GM19240 (cell line): ENCODE measurements around the gene SGK1.
A peak's percentile ranks its signal among the peaks of the same experiment; 100 is the strongest.
"Not testable (repeated sequence)": the region's sequence is repeated elsewhere in the genome, so short reads cannot be mapped to it uniquely, and the experiment has no call there.

Experiments used
- DNase-seq: peaks from one replicate; pipeline ENCODE4 v3.0.0; 2011; ENCODE audit warnings: low spot score; ENCODE audit not compliant: insufficient read length

The SGK1 gene

DNA sequence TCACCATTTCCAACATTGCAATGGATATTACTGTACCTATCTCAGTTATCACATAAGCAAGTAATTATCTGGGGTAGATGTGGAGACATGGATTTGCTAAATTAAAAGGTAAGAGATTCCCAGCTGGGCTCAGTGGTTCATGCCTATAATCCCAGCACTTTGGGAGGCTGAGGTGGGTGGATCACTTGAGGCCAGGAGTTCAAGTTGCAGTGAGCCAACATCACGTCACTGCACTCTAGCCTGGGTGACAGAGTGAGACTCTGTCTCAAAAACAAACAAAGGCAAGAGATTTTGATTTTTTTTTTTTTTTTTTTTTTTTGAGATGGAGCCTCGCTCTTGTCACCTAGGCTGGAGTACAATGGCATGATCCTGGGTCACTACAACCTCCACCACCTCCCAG is 62.6 kb downstream of the SGK1 start:
- DNase-seq: not testable (repeated sequence)

DNA sequence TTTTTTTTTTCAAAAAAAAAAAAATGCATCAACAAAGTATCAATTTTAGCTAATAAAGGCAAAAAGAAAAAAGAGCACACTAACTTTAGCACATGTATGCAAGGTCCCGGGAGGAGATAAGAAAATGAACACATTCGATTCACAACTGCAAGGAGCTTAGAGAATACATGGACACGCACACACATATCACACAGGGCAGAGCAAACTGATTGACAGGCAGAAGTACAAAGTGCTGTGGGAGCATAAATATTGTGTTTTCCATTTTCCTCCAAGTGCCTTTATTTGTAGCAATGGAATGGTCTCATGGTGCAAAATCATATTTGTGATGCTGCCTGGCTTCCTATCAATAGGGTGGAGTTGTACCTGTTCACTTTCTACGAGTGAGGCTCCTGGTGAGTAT is 63.8 kb downstream of the SGK1 start:
- no peak for DNase-seq

- no peak for DNase-seq
Measured at GRCh38 chr6:134253681-134254080, 64.2 kb downstream of the SGK1 start.

DNA sequence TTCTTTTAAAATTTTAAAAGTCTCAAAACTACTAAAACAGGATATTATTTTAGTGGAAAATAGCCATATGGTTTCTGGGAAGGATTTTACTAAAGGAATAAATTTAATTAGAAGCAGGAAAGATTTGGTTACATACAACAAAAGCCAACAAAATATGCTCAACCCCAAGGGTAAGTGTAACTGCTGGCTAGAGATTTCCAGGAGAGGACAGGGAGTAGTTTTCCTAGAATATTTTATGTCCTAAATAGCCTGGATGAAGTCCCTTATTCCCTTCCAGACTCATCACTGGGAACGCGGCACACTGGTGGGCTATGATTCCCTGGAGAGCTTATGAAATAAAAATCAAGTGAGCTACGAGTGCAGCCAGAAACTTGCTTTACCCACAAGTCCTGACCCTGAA is 66.6 kb downstream of the SGK1 start:
- DNase-seq: no peak

DNA sequence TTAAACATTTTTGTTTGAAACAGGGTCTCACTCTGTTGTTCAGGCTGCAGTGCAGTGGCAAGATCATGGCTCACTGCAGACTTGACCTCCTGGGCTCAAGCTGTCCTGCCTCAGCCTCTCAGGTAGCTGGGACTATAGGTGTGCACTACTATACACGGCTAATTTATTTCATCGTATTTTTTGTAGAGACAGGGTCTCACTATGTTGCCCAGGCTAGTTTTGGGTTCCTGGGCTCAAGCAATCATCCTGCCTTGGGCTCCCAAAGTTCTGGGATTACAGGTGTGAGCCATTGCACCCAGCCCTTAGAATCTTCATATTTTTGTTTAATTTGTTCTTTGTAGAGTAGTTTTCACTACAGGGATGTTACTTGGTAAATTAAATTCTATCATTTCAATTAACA is 67.1 kb downstream of the SGK1 start:
- DNase-seq: no peak

DNA sequence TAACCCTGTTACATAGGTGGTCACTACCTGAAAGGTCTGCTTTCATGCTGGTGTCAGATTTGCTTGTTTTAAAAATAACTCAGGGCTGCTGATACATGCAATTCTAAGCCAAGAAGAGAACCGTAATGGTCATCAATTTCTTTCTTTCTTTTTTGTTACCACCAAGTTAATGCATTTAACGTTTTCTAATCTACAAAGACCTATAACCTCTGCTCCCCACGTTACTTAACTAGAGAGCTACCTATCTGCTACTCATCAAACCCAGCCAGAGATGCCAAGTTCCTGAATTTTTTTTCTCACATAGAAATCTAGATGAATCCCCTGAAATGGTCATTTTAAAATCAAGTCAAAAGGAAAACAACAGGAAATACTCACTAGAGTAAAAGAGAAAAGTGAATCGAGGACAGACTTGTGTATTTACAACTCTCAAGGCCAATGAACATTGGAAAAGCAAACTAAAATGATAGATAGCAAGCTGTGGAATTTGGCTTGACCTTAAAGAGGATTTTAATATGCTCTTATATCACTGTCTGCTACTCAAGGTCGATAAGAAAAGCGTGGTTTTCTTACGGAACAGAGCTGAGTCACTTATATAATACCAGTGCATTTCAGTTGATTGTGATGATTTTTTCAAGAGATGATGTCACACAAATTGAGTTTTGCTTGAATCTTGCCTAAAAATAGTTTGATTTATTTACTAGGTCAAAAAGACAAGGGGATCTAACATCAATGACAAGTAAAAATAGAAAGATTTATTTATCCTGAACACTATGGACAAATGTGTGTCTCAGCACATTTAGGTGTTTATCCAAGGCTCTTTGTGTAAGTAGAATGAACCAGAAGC is 67.9 kb downstream of the SGK1 start:
- no peak for DNase-seq

- DNase-seq: no peak
Measured at GRCh38 chr6:134249239-134249758, 68.6 kb downstream of the SGK1 start.

- DNase-seq: no peak
Measured at GRCh38 chr6:134247844-134248580, 69.9 kb downstream of the SGK1 start.

GRCh38 chr6:134247231-134247833 is 70.6 kb downstream of the SGK1 start:
- DNase-seq: peak; percentile 19

DNA sequence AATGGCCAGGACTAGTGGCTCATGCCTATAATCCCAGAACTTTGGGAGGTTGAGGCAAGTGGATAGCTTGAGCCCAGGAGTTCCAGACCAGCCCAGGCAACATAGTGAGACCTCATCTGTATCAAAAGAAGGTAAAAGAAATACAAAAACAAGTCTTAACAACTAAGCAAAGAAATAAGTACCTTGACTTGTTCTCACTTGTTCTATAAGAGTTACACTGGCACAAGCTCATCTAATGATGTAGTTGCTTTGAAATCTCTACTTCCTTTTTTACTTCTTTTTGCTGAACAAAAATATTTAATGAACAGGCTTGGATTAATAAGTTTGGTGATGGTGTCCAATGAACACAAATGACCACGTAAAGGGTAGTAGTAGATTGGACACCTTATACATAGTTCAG is 72.2 kb downstream of the SGK1 start:
- no peak for DNase-seq

- DNase-seq: no peak
Measured at GRCh38 chr6:134245041-134245440, 72.9 kb downstream of the SGK1 start.

GRCh38 chr6:134240665-134241431 is 77.1 kb downstream of the SGK1 start:
- DNase-seq: no peak

- DNase-seq: no peak
Measured at GRCh38 chr6:134238960-134239795, 78.7 kb downstream of the SGK1 start.

GRCh38 chr6:134238006-134238405 is 79.9 kb downstream of the SGK1 start:
- no peak for DNase-seq

DNA sequence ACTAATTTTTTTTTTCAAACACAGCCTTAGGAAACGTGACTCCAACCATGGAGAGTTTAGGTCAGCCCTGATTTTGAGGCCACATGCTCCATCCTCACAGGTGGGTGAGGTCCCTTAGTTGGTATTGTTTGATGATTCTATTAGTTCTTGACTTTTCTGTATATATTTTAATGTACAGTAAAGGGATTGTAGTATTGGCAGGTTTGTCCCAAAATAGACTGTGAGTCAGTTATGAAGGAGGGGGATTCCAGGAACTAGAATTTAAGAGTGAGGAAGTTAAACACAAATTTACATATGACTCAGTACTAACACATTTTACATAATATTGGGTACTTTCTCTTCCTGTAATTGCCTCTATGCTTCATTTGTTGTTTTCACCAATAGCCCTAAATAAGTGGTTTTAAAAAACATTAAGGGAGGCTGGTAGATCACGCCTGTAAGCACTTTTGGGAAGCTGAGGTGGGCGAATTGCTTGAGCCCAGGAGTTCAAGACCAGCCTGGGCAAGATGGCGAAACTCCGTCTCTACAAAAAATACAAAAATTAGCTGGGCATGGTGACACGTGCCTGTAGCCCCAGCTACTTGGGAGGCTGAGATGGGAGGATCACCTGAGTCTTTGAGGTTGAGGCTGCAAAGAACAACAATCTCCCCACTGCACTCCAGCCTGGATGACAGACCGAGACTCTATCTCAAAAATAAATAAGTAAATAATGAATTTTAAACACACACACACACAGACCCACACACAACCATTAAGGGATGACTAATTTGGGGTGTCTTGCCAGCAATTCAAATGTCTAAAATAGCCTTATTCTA is 81.8 kb downstream of the SGK1 start:
- DNase-seq: no peak

DNA sequence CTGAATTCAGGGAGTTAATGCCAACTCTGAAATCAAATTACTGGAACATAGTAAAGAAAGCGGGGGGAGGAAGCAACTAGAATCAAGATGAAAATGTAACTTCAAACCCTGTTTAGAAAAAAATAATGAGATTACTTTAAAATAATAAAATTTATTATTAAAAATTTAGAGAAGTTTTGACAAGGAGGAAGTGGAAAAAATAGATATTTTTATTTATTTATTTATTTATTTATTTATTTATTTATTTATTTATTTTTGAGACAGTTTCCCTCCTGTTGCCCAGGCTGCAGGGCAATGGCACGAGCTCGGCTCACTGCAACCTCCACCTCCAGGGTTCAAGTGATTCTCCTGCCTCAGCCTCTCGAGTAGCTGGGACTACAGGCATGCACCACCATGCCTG is 82.6 kb downstream of the SGK1 start:
- DNase-seq: not testable (repeated sequence)

DNA sequence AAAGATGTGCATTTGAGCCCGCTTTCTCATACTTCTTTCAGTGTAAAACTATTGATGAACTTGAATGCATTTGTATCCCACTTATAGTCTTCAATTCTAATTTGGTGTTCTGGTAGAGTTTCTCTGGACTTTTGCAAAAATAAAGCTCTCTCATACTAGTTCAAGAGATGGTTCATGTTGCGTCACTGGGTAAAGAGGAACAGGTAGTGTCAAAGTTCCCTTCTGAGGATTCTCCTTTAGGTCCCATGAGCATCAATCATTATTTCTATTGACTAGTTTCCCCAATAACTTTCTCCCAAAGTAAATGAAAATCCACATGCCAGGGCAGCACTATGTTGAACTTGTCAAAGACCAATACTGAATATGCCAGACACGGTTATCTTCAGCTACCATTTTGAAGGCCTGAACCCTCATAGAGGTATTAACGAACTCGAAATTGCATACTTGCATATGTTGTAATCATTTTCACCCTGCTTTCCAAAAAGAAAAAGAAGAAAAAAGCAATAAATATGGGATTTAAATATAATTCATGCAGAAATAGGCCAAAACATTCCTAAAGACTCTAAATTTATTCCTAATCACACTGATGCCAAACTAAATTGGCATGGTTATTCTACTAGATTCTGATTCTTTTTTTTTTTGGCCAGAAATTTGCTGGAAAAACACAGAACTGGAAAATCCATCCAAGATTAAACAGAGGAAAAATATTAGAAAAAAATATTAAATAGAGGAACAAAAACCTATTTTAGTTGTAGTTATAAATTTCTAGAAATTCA is 84.5 kb downstream of the SGK1 start:
- no peak for DNase-seq

DNA sequence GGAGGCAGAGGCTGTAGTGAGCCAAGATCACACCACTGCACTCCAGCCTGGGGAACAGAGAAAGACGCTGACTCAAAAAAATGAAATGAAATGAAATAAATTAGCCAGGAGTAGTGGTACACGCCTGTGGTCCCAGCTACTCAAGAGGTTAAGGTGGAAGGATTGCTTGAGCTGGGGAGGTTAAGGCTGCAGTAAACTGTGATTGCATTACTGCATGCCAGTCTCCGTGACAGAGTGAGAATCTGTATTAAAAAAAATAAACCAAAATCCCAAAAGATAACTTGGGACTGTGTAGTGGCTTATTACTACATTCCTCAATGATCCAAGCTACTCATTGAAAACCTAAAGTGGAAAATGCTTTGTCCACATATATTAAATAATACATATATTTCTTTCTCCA is 87.0 kb downstream of the SGK1 start:
- no peak for DNase-seq
